Adrenal gland (tissue), 12 donors: ENCODE measurements around the gene CATSPERZ. TPM values are rescaled to one million over a fixed set of nuclear protein-coding genes. Genes with fewer than 3 reads are reported as not detected.

ENCODE experiments used
- DNase-seq, 7 donors: peaks; one replicate each; pipeline ENCODE4 v3.0.0-alpha.2; 2019 to 2020
- H3K27ac ChIP-seq, 5 donors: fragments of 200-600 bp; sonication (generic) in 4 of 5; 1 replicate in 3 of 5; 2 replicates in 2 of 5; pipeline versions ENCODE4 v1.5.1 to v1.8.0; 2016 to 2020; ENCODE audit warnings: mild to moderate bottlenecking in 1 of 5
- H3K27me3 ChIP-seq: fragments of 200-600 bp; 2 replicates; pipeline ENCODE4 v1.8.0; 2021
- H3K36me3 ChIP-seq, 2 donors: fragments of 200-600 bp; replicated peaks in 1 of 2; 1 replicate in 1 of 2; 2 replicates in 1 of 2; pipeline versions ENCODE4 v1.5.1 to v1.8.0; 2018 to 2022
- H3K4me1 ChIP-seq, 2 donors: fragments of 200-600 bp; replicated peaks in 1 of 2; 1 replicate in 1 of 2; 2 replicates in 1 of 2; pipeline versions ENCODE4 v1.5.1 to v1.8.0; 2018 to 2021
- H3K4me3 ChIP-seq, 4 donors: fragments of 200-600 bp; sonication (generic) in 3 of 4; one replicate each; pipeline ENCODE4 v1.5.1; 2016 to 2018
- H3K9me3 ChIP-seq, 3 donors: fragments of 200-600 bp; sonication (generic) in 1 of 3; replicated peaks in 1 of 3; 1 replicate in 2 of 3; 2 replicates in 1 of 3; pipeline versions ENCODE4 v1.5.1 to v1.8.0; 2016 to 2021
- POLR2A ChIP-seq, 2 donors: fragments of 450-650 bp; IDR thresholded peaks; one replicate each; pipeline ENCODE4 v1.6.1; 2017; ENCODE audit warnings: antibody characterized with exemption in 2 of 2, mild to moderate bottlenecking in 2 of 2, moderate library complexity in 1 of 2
- WGBS, 4 donors: extraction: QIAGEN DNeasy Blood & Tissue Kit in 2 of 4; methylation state at CpG; one replicate each; pipeline versions ENCODE4 v1.1.5 to v1.1.7; 2013 to 2017; 5-methylcytosine and 5-hydroxymethylcytosine counted together
- intact Hi-C, 2 donors: fragments of 100-400 bp; cut with DNase I; formaldehyde crosslinking; loops; one replicate each; pipeline versions ENCODE4 v1.14.1 to v1.15.0; 2022 to 2023
- microRNA-seq, 3 donors: library from miRNA; unstranded; fragments of <30 nt; microRNA quantifications; one replicate each; pipeline ENCODE4, GENCODE V29; 2017 to 2020
- polyA plus RNA-seq, 3 donors: library from polyadenylated mRNA; stranded (reverse); fragments of 200-250 nt in 2 of 3; fragments of 350-450 nt in 1 of 3; fragmentation: Illumina TruSeq in 1 of 3; extraction: RNeasy Lipid Tissue Mini Kit (QIAGEN cat#74804) in 1 of 3; gene quantifications; one replicate each; pipeline ENCODE4 v1.2.3, GENCODE V29; 2013 to 2014
- small RNA-seq, 2 donors: library from RNA; depleted of rRNA; stranded (forward); fragments of <200 nt; gene quantifications; one replicate each; pipeline ENCODE3, GENCODE V24; 2016
- total RNA-seq, 9 donors: library from RNA; depleted of rRNA in 4 of 9; stranded (reverse); fragments of >200 nt in 4 of 9; fragments of 120-200 nt in 1 of 9; fragmentation: NEBNext Ultra II Directional in 1 of 9; extraction: Animal tissue kit (Norgen Biotek cat#: 25700) in 1 of 9; gene quantifications; one replicate each; pipeline versions ENCODE4 v1.1.0 to v1.2.4, GENCODE V29; 2013 to 2023
- TF ChIP-seq, protein P1 (sequence below), 6 experiments: fragments of 450-650 bp in 4 of 6; fragments of 200-600 bp in 2 of 6; sonication (generic) in 1 of 6; IDR thresholded peaks; 1 replicate in 5 of 6; 2 replicates in 1 of 6; pipeline versions ENCODE4 v1.5.1 to v1.8.0; 2016 to 2021; ENCODE audit warnings: antibody characterized with exemption in 6 of 6, mild to moderate bottlenecking in 2 of 6, moderate library complexity in 1 of 6
- donor health status: healthy with polysubstance abuse.
- donor health status: Bipolar disorder and iron deficiency.
- donor health status: DM: yes; HTN: yes; CAD: no.
- donor health status: DM: no; HTN: no; CAD: no.
- donor health status: DM: no; HTN: no; CAD: no.
- donor health status: DM: yes; HTN: yes; CAD: no.

The CATSPERZ gene
- total and polyA plus RNA-seq, 12 donors: 0.28 to 1.2 (median 0.71) TPM; not detected in 8

DNA sequence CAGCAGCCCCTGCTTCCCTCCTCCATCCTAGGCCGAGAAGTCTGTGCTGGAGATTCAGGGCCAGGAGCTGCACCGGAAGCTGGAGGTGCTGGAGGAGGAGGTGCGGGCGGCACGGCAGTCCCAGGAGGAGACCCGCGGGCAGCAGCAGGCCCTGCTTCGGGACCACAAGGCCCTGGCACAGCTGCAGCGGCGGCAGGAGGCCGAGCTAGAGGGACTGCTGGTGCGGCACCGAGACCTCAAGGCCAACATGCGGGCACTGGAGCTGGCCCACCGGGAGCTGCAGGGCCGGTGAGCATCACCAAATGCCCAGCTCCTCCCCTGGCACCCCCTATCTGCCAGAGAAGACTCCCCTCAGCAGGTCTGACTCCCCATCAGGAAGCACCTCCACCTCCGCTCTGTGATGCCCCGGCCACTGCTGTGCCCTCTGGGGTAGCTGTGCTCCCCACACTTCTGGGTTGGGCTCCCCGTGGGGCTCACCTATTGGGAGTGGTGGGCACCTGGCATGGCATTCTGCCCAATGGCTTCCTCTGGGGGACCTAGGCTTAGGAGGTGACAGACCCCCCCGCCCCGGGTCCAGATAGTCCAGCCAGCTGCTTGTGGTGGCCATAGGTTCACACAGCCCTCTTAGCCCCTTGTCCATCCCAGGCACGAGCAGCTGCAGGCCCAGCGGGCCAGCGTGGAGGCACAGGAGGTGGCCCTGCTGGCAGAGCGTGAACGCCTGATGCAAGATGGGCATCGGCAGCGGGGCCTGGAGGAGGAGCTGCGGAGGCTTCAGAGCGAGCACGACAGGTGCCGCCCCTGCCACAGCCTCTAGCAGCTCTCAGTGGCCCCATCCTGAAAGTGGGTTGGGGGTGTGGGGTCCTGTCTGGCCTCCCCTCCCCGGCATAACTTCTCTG, 52.2 kb downstream of the CATSPERZ start:
- TF ChIP-seq POLR2A (IDR thresholded peaks at IDR 0.05): no peak
- TF ChIP-seq, protein P1, sequence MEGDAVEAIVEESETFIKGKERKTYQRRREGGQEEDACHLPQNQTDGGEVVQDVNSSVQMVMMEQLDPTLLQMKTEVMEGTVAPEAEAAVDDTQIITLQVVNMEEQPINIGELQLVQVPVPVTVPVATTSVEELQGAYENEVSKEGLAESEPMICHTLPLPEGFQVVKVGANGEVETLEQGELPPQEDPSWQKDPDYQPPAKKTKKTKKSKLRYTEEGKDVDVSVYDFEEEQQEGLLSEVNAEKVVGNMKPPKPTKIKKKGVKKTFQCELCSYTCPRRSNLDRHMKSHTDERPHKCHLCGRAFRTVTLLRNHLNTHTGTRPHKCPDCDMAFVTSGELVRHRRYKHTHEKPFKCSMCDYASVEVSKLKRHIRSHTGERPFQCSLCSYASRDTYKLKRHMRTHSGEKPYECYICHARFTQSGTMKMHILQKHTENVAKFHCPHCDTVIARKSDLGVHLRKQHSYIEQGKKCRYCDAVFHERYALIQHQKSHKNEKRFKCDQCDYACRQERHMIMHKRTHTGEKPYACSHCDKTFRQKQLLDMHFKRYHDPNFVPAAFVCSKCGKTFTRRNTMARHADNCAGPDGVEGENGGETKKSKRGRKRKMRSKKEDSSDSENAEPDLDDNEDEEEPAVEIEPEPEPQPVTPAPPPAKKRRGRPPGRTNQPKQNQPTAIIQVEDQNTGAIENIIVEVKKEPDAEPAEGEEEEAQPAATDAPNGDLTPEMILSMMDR (IDR thresholded peaks at IDR 0.05): no peak
- H3K27me3 ChIP-seq: no peaks in the 10 kb centered on the region
- no peak overlapping the region for H3K27ac ChIP-seq
- DNase-seq: no peak
- intact Hi-C loops: loop anchor here (5.0 to 10.0 kb wide), 2 partner anchors 40 to 302 kb away; no protein-coding TSS in a partner anchor
- 90 to 93% (median 91%) methylated on average over 11 to 33 of the region's 33 CpGs for WGBS, 4 donors
- no peaks in the 10 kb centered on the region for H3K36me3 ChIP-seq
- peaks cover 7 to 9% of the 10 kb centered on the region in 2 donors for H3K4me1 ChIP-seq
- H3K9me3 ChIP-seq: no peaks in the 10 kb centered on the region
- no peak overlapping the region for H3K4me3 ChIP-seq

DNA sequence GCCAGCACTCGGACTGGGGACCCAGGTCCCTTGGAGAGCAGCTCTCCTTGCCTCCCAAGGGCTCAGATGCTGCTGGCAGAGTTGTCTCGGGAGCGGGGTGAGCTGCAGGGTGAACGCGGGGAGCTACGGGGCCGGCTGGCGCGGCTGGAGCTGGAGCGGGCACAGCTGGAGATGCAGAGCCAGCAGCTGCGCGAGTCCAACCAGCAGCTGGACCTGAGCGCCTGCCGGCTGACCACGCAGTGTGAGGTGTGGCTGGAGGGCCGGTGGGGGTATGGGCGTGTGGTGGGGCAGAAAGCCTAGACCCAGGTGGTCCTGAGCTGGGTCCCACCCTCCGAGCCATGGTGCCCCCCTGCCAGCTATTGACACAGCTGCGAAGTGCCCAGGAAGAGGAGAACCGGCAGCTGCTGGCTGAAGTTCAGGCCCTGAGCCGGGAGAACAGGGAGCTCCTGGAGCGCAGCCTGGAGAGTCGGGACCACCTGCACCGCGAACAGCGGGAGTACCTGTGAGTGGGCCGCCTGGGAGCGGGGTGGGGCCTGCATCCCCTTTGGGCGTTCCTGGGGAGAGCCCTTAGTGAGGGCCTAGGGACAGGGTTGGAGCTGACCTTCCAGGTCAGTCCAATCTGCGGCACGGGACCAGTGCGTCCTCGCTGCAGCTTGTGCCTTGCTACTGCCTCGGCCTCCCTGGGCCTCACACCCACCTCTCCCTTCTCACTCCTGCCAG, 53.0 kb downstream of the CATSPERZ start:
- no peak overlapping the region for H3K4me3 ChIP-seq
- no peaks in the 10 kb centered on the region for H3K27me3 ChIP-seq
- no peak overlapping the region for H3K27ac ChIP-seq
- no peaks in the 10 kb centered on the region for H3K9me3 ChIP-seq
- TF ChIP-seq, protein P1 (IDR thresholded peaks at IDR 0.05): no peak
- TF ChIP-seq POLR2A (IDR thresholded peaks at IDR 0.05): no peak
- WGBS, 4 donors: 91 to 94% (median 92%) methylated on average over 21 to 34 of the region's 34 CpGs
- DNase-seq: no peak
- intact Hi-C loops: loop anchor here (5.0 to 10.0 kb wide), 2 partner anchors 41 to 302 kb away; no protein-coding TSS in a partner anchor
- H3K4me1 ChIP-seq: peaks cover 8 to 16% of the 10 kb centered on the region in 2 donors
- no peaks in the 10 kb centered on the region for H3K36me3 ChIP-seq

DNA sequence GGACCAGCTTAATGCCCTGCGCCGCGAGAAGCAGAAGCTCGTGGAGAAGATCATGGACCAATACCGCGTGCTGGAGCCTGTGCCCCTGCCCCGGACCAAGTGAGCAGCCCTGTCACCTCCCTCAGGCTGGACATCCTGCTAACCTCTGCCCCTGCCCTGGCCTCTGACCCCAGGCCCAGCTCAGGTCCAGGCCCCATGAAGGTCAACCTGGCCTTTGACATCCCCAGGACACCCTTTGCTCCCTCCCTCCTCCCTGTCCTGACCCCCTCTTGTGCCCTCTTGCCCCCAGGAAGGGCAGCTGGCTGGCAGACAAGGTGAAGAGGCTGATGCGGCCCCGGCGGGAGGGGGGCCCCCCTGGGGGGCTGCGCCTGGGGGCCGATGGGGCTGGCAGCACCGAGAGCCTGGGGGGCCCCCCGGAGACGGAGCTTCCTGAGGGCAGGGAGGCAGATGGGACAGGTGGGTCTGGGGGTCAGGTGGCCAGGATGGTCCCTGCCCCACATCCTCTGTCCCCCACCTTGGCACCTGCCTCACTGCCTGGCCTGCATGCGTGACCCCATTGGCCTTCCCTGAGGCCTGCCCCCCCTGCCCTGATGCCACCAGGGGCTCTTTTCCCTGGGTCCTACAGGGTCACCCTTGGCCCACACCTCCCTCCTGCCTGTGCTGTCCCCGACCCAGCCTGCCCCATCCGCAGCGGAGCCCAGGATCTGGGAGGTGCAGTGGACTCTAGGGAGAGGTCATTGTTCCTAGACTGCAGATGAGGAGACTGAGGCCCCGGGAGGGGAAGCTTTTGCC, 53.8 kb downstream of the CATSPERZ start:
- DNase-seq: no peak
- Histone ChIP-seq H3K27ac (no peak overlapping the region), H3K9me3 (no peaks in the 10 kb centered on the region), H3K27me3 (no peaks in the 10 kb centered on the region), H3K36me3 (no peaks in the 10 kb centered on the region), H3K4me1 (peaks cover 14 to 22% of the 10 kb centered on the region in 2 donors), H3K4me3 (no peak overlapping the region)
- TF ChIP-seq, protein P1 (IDR thresholded peaks at IDR 0.05): no peak
- no peak for TF ChIP-seq POLR2A (IDR thresholded peaks at IDR 0.05)
- intact Hi-C loops: loop anchor here (5.0 to 10.0 kb wide), 2 partner anchors 42 to 301 kb away; no protein-coding TSS in a partner anchor
- 68 to 89% (median 69%) methylated on average over 7 to 20 of the region's 20 CpGs; no CpG with 5 or more reads in 1 of the 4 donors for WGBS, 4 donors

Small RNA genes lying within 50 kb of the gene (microRNA-seq; reads per million reads assigned to microRNA genes)
- 0 to 2.3 (median 0.38) reads per million in 3 donors for gene MIR7155

Small RNA genes lying within 50 kb of the gene (small RNA-seq; reads per million reads assigned to genes)
- 0.42 to 0.59 reads per million in 2 donors for gene MIR7155
- gene RF00019: 0 reads per million in 2 donors

Other genes starting within 250 kb of the CATSPERZ start
- gene MACROD1, start 134.2 kb upstream of the CATSPERZ start, total RNA-seq: 10 to 100 TPM; 13.5 to 62.9 (median 22.3) TPM
- 10 to 100 TPM in 2 of 3 donors, 1 to 10 TPM in 1; 5.5 to 60.7 (median 41.1) TPM for gene MACROD1, start 134.2 kb upstream of the CATSPERZ start, polyA plus RNA-seq
- 100 to 1,000 TPM; 126 to 404 (median 184) TPM for gene STIP1, start 114.2 kb upstream of the CATSPERZ start, total RNA-seq
- gene STIP1, start 114.2 kb upstream of the CATSPERZ start, polyA plus RNA-seq: 100 to 1,000 TPM in 1 of 3 donors, 10 to 100 TPM in 2; 82.1 to 523 (median 91.4) TPM
- gene FERMT3, start 93.6 kb upstream of the CATSPERZ start, total RNA-seq: 10 to 100 TPM in 8 of 9 donors, 1 to 10 TPM in 1; 3.2 to 77.0 (median 29.9) TPM
- 10 to 100 TPM in 2 of 3 donors, 1 to 10 TPM in 1; 5.5 to 57.8 (median 49.0) TPM for gene FERMT3, start 93.6 kb upstream of the CATSPERZ start, polyA plus RNA-seq
- gene TRPT1, start 74.2 kb upstream of the CATSPERZ start, total RNA-seq: 10 to 100 TPM; 40.8 to 90.3 (median 55.6) TPM
- gene TRPT1, start 74.2 kb upstream of the CATSPERZ start, polyA plus RNA-seq: 100 to 1,000 TPM in 2 of 3 donors, 10 to 100 TPM in 1; 17.9 to 205 (median 175) TPM
- gene NUDT22, start 74.1 kb upstream of the CATSPERZ start, total RNA-seq: 100 to 1,000 TPM in 2 of 9 donors, 10 to 100 TPM in 7; 67.2 to 126 (median 79.9) TPM
- gene NUDT22, start 74.1 kb upstream of the CATSPERZ start, polyA plus RNA-seq: 100 to 1,000 TPM in 2 of 3 donors, 10 to 100 TPM in 1; 19.5 to 190 (median 101) TPM
- gene DNAJC4, start 69.8 kb upstream of the CATSPERZ start, total RNA-seq: 100 to 1,000 TPM in 1 of 9 donors, 10 to 100 TPM in 8; 19.9 to 112 (median 44.3) TPM
- 100 to 1,000 TPM in 2 of 3 donors, 10 to 100 TPM in 1; 59.4 to 220 (median 192) TPM for gene DNAJC4, start 69.8 kb upstream of the CATSPERZ start, polyA plus RNA-seq
- 100 to 1,000 TPM in 5 of 9 donors, 10 to 100 TPM in 4; 36.0 to 156 (median 129) TPM for gene VEGFB, start 65.8 kb upstream of the CATSPERZ start, total RNA-seq
- gene VEGFB, start 65.8 kb upstream of the CATSPERZ start, polyA plus RNA-seq: 100 to 1,000 TPM in 2 of 3 donors, 10 to 100 TPM in 1; 64.4 to 185 (median 158) TPM
- 100 to 1,000 TPM in 3 of 9 donors, 10 to 100 TPM in 6; 76.1 to 185 (median 96.1) TPM for gene FKBP2, start 59.3 kb upstream of the CATSPERZ start, total RNA-seq
- 100 to 1,000 TPM; 206 to 812 (median 791) TPM for gene FKBP2, start 59.3 kb upstream of the CATSPERZ start, polyA plus RNA-seq
- 100 to 1,000 TPM in 7 of 9 donors, 10 to 100 TPM in 2; 77.2 to 212 (median 128) TPM for gene PPP1R14B, start 53.4 kb upstream of the CATSPERZ start, total RNA-seq
- gene PPP1R14B, start 53.4 kb upstream of the CATSPERZ start, polyA plus RNA-seq: 100 to 1,000 TPM in 2 of 3 donors, 10 to 100 TPM in 1; 85.1 to 331 (median 327) TPM
- 10 to 100 TPM in 8 of 9 donors, 1 to 10 TPM in 1; 5.0 to 65.9 (median 44.0) TPM for gene PLCB3, start 48.8 kb upstream of the CATSPERZ start, total RNA-seq
- gene PLCB3, start 48.8 kb upstream of the CATSPERZ start, polyA plus RNA-seq: 10 to 100 TPM in 2 of 3 donors, 1 to 10 TPM in 1; 6.6 to 89.5 (median 31.7) TPM
- 100 to 1,000 TPM in 5 of 9 donors, 10 to 100 TPM in 4; 72.9 to 219 (median 100) TPM for gene BAD, start 15.7 kb upstream of the CATSPERZ start, total RNA-seq
- gene BAD, start 15.7 kb upstream of the CATSPERZ start, polyA plus RNA-seq: 100 to 1,000 TPM in 2 of 3 donors, 1 to 10 TPM in 1; 9.5 to 111 (median 102) TPM
- 10 to 100 TPM; 15.6 to 69.8 (median 48.3) TPM for gene GPR137, start 14.5 kb upstream of the CATSPERZ start, total RNA-seq
- gene GPR137, start 14.5 kb upstream of the CATSPERZ start, polyA plus RNA-seq: 10 to 100 TPM; 16.0 to 41.5 (median 40.9) TPM
- under 1 TPM in 1 of 9 donors, not detected in 8; 0.54 TPM for gene KCNK4, start 9.1 kb upstream of the CATSPERZ start, total RNA-seq
- gene KCNK4, start 9.1 kb upstream of the CATSPERZ start, polyA plus RNA-seq: under 1 TPM in 1 of 3 donors, not detected in 2; 0.10 TPM
- 10 to 100 TPM; 27.5 to 74.4 (median 53.1) TPM for gene ESRRA, start 5.2 kb downstream of the CATSPERZ start, total RNA-seq
- 10 to 100 TPM; 18.2 to 62.1 (median 56.0) TPM for gene ESRRA, start 5.2 kb downstream of the CATSPERZ start, polyA plus RNA-seq
- gene TRMT112, start 17.2 kb downstream of the CATSPERZ start, total RNA-seq: 100 to 1,000 TPM; 286 to 991 (median 383) TPM
- gene TRMT112, start 17.2 kb downstream of the CATSPERZ start, polyA plus RNA-seq: 100 to 1,000 TPM; 362 to 855 (median 658) TPM
- 100 to 1,000 TPM; 324 to 843 (median 433) TPM for gene PRDX5, start 17.8 kb downstream of the CATSPERZ start, total RNA-seq
- gene PRDX5, start 17.8 kb downstream of the CATSPERZ start, polyA plus RNA-seq: 100 to 1,000 TPM; 403 to 713 (median 555) TPM
- gene CCDC88B, start 39.8 kb downstream of the CATSPERZ start, total RNA-seq: 10 to 100 TPM in 8 of 9 donors, 1 to 10 TPM in 1; 8.9 to 22.6 (median 14.4) TPM
- 100 to 1,000 TPM in 1 of 3 donors, 10 to 100 TPM in 1, 1 to 10 TPM in 1; 5.1 to 143 (median 47.9) TPM for gene CCDC88B, start 39.8 kb downstream of the CATSPERZ start, polyA plus RNA-seq
- gene RPS6KA4, start 58.8 kb downstream of the CATSPERZ start, total RNA-seq: 10 to 100 TPM; 13.4 to 89.3 (median 26.3) TPM
- 10 to 100 TPM in 2 of 3 donors, 1 to 10 TPM in 1; 4.9 to 29.8 (median 14.4) TPM for gene RPS6KA4, start 58.8 kb downstream of the CATSPERZ start, polyA plus RNA-seq